NB4 (cell line): ENCODE measurements around the gene KAZALD1.

ENCODE experiments used
- MYC ChIP-seq: IDR thresholded peaks from 2 replicates; pipeline ENCODE4 v1.6.1; 2011; ENCODE audit warnings: low read depth, low read length
- POLR2A ChIP-seq: IDR thresholded peaks from 2 replicates; pipeline ENCODE4 v1.6.1; 2011; ENCODE audit warnings: mild to moderate bottlenecking; ENCODE audit not compliant: insufficient read length; ENCODE audit errors: extremely low read depth
- TF ChIP-seq, protein P1 (sequence below): IDR thresholded peaks from one replicate; pipeline ENCODE4 v1.5.1; 2012; ENCODE audit warnings: low read depth, low read length
- TF ChIP-seq, protein P2 (sequence below): IDR thresholded peaks from 2 replicates; pipeline ENCODE4 v1.6.1; 2011; ENCODE audit warnings: low read depth, low read length

DNA sequence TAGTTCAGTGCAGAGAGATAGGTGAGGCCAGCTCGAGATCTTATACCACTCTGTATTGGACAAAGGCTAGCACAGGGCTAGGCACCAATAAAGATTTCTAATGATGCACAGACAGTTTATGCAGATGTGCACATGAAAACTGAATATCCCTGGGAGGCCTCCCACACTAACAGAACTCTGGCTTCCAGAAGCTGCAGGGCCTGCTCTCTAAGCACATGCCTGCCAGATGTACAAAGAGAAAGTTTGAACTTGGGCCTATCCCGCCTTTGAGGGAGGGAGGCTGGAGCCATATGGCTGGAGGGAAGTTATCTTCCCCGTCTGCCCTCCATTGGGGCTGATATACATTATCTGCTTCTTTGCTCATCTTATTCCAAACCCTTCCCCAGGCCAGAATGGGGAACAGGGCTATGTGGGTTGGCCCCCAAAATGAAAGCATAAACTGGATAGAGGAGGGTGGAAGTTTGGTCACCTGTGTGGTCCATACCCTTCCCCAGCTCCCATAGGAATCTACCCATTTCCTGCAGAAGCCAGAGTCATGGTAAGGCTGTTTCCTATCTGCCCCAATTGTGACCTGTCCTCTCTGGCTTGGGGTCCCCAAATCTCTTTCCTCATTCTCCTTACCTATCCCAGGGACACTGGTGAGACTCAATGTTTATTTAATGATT is 3.8 kb downstream of the KAZALD1 start:
- TF ChIP-seq, protein P1, sequence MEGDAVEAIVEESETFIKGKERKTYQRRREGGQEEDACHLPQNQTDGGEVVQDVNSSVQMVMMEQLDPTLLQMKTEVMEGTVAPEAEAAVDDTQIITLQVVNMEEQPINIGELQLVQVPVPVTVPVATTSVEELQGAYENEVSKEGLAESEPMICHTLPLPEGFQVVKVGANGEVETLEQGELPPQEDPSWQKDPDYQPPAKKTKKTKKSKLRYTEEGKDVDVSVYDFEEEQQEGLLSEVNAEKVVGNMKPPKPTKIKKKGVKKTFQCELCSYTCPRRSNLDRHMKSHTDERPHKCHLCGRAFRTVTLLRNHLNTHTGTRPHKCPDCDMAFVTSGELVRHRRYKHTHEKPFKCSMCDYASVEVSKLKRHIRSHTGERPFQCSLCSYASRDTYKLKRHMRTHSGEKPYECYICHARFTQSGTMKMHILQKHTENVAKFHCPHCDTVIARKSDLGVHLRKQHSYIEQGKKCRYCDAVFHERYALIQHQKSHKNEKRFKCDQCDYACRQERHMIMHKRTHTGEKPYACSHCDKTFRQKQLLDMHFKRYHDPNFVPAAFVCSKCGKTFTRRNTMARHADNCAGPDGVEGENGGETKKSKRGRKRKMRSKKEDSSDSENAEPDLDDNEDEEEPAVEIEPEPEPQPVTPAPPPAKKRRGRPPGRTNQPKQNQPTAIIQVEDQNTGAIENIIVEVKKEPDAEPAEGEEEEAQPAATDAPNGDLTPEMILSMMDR: no peak
- TF ChIP-seq POLR2A: no peak
- TF ChIP-seq, protein P2, sequence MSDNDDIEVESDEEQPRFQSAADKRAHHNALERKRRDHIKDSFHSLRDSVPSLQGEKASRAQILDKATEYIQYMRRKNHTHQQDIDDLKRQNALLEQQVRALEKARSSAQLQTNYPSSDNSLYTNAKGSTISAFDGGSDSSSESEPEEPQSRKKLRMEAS: peak; percentile 60
- TF ChIP-seq MYC: peak; percentile 37; the same call in 1 of the 2 replicates
